OCI-LY7 (cell line): ENCODE data around the gene TNFSF18.

Experiments used
- CTCF ChIP-seq: fragments of 200-600 bp; sonication (generic); conservative IDR thresholded peaks from 2 replicates; pipeline ENCODE4 v1.5.1; 2014; ENCODE audit warnings: mild to moderate bottlenecking, antibody characterized with exemption, low read length, moderate library complexity, mixed read lengths
- EZH2phosphoT487 ChIP-seq: fragments of 200-600 bp; sonication (generic); IDR thresholded peaks from 2 replicates; pipeline ENCODE4 v1.6.1; 2018; ENCODE audit warnings: low read depth, borderline replicate concordance, mild to moderate bottlenecking, mixed run types, antibody characterized with exemption, low read length, moderate library complexity, mixed read lengths

GRCh38 chr1:172999349-172999748 is 51.4 kb downstream of the TNFSF18 start:
- TF ChIP-seq CTCF (no peak), EZH2phosphoT487 (no peak)
